Colonic mucosa (tissue), 4 donors: ENCODE data around the gene FAM13A. TPM values are rescaled to one million over a fixed set of nuclear protein-coding genes. Genes with fewer than 3 reads are reported as not detected.
A peak's percentile ranks its signal among the peaks of the same experiment; 100 is the strongest.

ENCODE experiments used
- DNase-seq: peaks from one replicate; pipeline ENCODE4 v3.0.0-alpha.2; 2020
- H3K27ac ChIP-seq: fragments of 200-600 bp; one replicate; pipeline ENCODE4 v1.8.0; 2021
- H3K27me3 ChIP-seq: fragments of 200-600 bp; one replicate; pipeline ENCODE4 v1.8.0; 2021
- H3K36me3 ChIP-seq: fragments of 200-600 bp; one replicate; pipeline ENCODE4 v1.8.0; 2021
- H3K4me1 ChIP-seq: fragments of 200-600 bp; one replicate; pipeline ENCODE4 v1.8.0; 2021; ENCODE audit warnings: mild to moderate bottlenecking
- H3K4me3 ChIP-seq: fragments of 200-600 bp; one replicate; pipeline ENCODE4 v1.8.0; 2021
- H3K9ac ChIP-seq, 2 donors: one replicate each; pipeline ENCODE4 v1.7.0; 2013; ENCODE audit warnings: control low read depth in 2 of 2, low read depth in 2 of 2, low read length in 2 of 2
- H3K9me3 ChIP-seq: fragments of 200-600 bp; one replicate; pipeline ENCODE4 v1.8.0; 2021
- CTCF ChIP-seq: fragments of 200-600 bp; IDR thresholded peaks from one replicate; pipeline ENCODE4 v1.8.0; 2022; ENCODE audit warnings: antibody characterized with exemption, mild to moderate bottlenecking
- intact Hi-C: fragments of 100-400 bp; cut with DNase I; formaldehyde crosslinking; loops from one replicate; pipeline ENCODE4 v1.14.1; 2022
- total RNA-seq, 2 donors: library from RNA; stranded (reverse); fragmentation: NEBNext Ultra II Directional in 1 of 2; extraction: Animal tissue kit (Norgen Biotek cat#: 25700) in 1 of 2; gene quantifications; one replicate each; pipeline ENCODE4 v1.2.1, GENCODE V29; 2021
- donor health status: healthy.
- donor health status: DM: no; HTN: no; CAD: no.
- donor health status: DM: no; HTN: no; CAD: no.

Gene FAM13A
- 100 to 1,000 TPM in 1 of 2 donors, 10 to 100 TPM in 1; 34.0 to 248 TPM for total RNA-seq

GRCh38 chr4:89056953-89057398 lies at the start of gene FAM13A:
TSS of gene FAM13A (minus strand) at chr4:89057185. CDS start at chr4:89056964, 221 bp downstream.
- H3K27ac ChIP-seq: peak within 1 kb of the TSS; percentile 41
- intact Hi-C loops: no loop called here
- H3K36me3 ChIP-seq: no peaks in the 10 kb centered on the region
- peak; percentile 81 for DNase-seq
- H3K9me3 ChIP-seq: no peaks in the 10 kb centered on the region
- H3K4me1 ChIP-seq: no peaks in the 10 kb centered on the region
- peak within 1 kb of the TSS; percentile 30 to 40 for H3K9ac ChIP-seq
- no peaks in the 10 kb centered on the region for H3K27me3 ChIP-seq
- TF ChIP-seq CTCF: no peak
- peak within 1 kb of the TSS; percentile 4 for H3K4me3 ChIP-seq

- Histone ChIP-seq H3K27me3 (no peaks in the 10 kb centered on the region), H3K27ac (no peak overlapping the region), H3K9ac (no peak overlapping the region), H3K4me1 (no peaks in the 10 kb centered on the region), H3K4me3 (no peak overlapping the region), H3K36me3 (no peaks in the 10 kb centered on the region), H3K9me3 (no peaks in the 10 kb centered on the region)
- TF ChIP-seq CTCF: no peak
- DNase-seq: no peak
- intact Hi-C loops: no loop called here
Measured at GRCh38 chr4:89105726-89106125, 48.7 kb upstream of the FAM13A start.

GRCh38 chr4:89101256-89102161 lies 44.5 kb upstream of the FAM13A start:
- Histone ChIP-seq H3K36me3 (no peaks in the 10 kb centered on the region), H3K27me3 (no peaks in the 10 kb centered on the region), H3K9me3 (no peaks in the 10 kb centered on the region), H3K4me3 (no peak overlapping the region), H3K9ac (no peak overlapping the region), H3K4me1 (no peaks in the 10 kb centered on the region), H3K27ac (no peak overlapping the region)
- DNase-seq: no peak
- intact Hi-C loops: no loop called here
- TF ChIP-seq CTCF: no peak

- intact Hi-C loops: no loop called here
- Histone ChIP-seq H3K9me3 (no peaks in the 10 kb centered on the region), H3K36me3 (no peaks in the 10 kb centered on the region), H3K27me3 (no peaks in the 10 kb centered on the region), H3K4me1 (no peaks in the 10 kb centered on the region), H3K9ac (no peak overlapping the region), H3K4me3 (no peak overlapping the region), H3K27ac (no peak overlapping the region)
- DNase-seq: no peak
- no peak for TF ChIP-seq CTCF
Measured at GRCh38 chr4:89100853-89101252, 43.9 kb upstream of the FAM13A start.

GRCh38 chr4:89099471-89099870 lies 42.5 kb upstream of the FAM13A start:
- DNase-seq: no peak
- no peaks in the 10 kb centered on the region for H3K9me3 ChIP-seq
- no peak for TF ChIP-seq CTCF

More at GRCh38 chr4:89099471-89099870, 42.5 kb upstream of the FAM13A start:
- no peak overlapping the region for H3K4me3 ChIP-seq
- H3K36me3 ChIP-seq: no peaks in the 10 kb centered on the region
- H3K9ac ChIP-seq: no peak overlapping the region
- no peaks in the 10 kb centered on the region for H3K4me1 ChIP-seq
- H3K27ac ChIP-seq: no peak overlapping the region
- no peaks in the 10 kb centered on the region for H3K27me3 ChIP-seq
- intact Hi-C loops: no loop called here
